Measurements from ENCODE around the gene PI4KA.
"Not testable (repeated sequence)": the region's sequence is repeated elsewhere in the genome, so short reads cannot be mapped to it uniquely, and the experiment has no call there.

- TF ChIP-seq CTCF, MYC (IDR thresholded peaks at IDR 0.05; ENCODE audit: low read depth, low read length): not testable (repeated sequence)
Observed at GRCh38 chr22:20825216-20825615, 33.4 kb downstream of the PI4KA start.

Data from NB4 (cell line).